HG03558 (cell line): Measurements from ENCODE around the gene THRSP.
"Not testable (repeated sequence)": the region's sequence is repeated elsewhere in the genome, so short reads cannot be mapped to it uniquely, and the experiment has no call there.

Experiments
- ATAC-seq: cut with Tn5 transposase; IDR thresholded peaks from one replicate; pipeline ENCODE4 v1.9.1; 2021; ENCODE audit warnings: moderate number of reproducible peaks; ENCODE audit not compliant: unreplicated experiment; ENCODE audit errors: extremely low read depth

Gene THRSP

DNA sequence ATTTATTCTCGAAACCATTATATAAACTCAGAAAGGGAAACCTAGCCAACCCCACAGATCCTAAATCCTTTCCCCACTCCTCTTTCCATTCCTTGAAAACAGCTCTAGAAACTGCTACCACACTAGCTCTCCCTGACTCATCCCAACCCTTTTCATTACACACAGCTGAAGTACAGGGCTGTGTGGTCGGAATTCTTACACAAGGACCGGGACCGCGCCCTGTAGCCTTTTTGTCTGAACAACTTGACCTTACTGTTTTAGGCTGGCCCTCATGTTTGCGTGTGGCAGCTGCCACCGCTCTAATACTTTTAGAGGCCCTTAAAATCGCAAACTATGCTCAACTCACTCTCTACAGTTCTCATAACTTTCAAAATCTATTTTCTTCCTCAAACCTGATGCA lies 20.8 kb downstream of the THRSP start:
- ATAC-seq = not testable (repeated sequence)

- ATAC-seq = no peak
Measured at GRCh38 chr11:78085972-78086371, 22.3 kb downstream of the THRSP start.

DNA sequence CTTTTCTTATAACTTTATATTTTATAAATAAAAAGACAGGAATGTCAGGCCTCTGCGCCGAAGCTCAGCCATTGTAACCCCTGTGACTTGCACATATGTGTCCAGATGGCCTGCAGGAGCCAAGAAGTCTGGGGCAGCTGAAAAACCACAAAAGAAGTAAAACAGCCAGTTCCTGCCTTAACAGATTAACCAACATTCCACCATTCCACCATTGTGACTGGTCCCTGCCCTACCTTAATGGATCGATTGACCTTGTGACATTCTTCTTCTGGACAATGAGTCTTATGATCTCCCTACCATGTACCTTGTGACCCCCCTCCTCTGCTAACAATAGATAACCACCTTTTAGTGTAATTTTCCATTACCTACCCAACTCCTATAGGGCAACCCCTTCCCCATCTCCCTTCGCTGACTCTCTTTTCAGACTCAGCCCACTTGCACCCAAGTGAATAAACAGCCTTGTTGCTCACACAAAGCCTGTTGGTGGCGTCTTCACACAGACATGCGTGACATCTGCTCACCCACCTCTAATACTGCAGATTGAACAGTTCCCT lies 22.9 kb downstream of the THRSP start:
- not testable (repeated sequence) for ATAC-seq

GRCh38 chr11:78094250-78094649 lies 30.6 kb downstream of the THRSP start:
- no peak for ATAC-seq

DNA sequence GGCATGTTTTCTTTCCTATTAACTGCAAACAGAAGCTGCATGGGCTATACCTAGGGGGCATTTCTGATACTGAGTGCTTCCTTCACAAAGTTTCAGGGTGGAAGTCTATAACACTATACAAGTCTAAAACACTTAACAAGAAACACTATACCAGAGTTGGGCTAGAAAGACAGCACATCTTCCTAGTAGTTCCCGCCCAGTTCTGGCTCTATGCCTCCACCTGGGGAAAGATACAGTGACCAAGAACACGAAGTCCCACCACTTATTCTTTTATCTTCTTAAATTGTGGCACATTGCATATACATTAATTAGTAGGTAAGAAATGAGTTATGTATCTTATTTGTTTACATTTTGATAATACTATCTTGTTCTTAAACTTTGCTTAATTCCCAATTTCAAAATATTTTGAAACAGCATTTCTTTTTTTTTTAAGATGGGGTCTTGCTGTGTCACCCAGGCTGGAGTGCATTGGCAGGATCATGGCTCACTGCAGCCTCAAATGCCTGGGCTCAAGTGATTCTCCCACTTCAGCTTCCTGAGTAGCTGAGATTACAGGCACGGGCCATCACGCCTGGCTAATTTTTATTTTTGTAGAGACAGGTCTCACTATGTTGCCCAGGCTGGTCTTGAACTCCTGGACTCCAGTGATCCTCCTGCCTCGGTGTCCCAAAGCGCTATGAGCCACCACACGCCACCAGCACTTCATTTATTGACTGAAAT lies 34.2 kb downstream of the THRSP start:
- no peak for ATAC-seq

DNA sequence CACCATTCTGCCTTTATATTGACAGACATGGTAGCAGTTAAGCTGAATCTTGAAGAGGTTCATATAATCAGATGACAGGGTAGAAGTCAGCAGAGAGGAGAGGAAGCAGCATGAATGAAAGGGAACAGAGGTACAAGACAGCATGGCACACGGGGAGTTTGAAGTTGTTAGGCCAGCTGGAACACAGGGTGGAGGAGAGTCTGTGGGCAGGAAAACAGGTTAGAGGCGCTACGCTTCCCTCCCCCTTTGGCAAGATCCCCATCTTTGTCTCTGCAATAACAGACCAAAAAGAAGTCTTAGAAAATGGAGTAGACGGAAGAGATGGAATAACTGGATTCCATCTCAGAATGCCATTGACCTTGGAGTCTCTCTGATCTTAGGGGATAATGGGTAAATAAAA lies 36.0 kb downstream of the THRSP start:
- no peak for ATAC-seq

GRCh38 chr11:78100261-78100660 lies 36.6 kb downstream of the THRSP start:
- no peak for ATAC-seq

- no peak for ATAC-seq
Measured at GRCh38 chr11:78100676-78101472, 37.2 kb downstream of the THRSP start.

GRCh38 chr11:78109081-78110015 lies 45.7 kb downstream of the THRSP start:
- ATAC-seq = no peak

GRCh38 chr11:78110351-78110750 lies 46.7 kb downstream of the THRSP start:
- no peak for ATAC-seq

- no peak for ATAC-seq
Measured at GRCh38 chr11:78110830-78111229, 47.2 kb downstream of the THRSP start.

DNA sequence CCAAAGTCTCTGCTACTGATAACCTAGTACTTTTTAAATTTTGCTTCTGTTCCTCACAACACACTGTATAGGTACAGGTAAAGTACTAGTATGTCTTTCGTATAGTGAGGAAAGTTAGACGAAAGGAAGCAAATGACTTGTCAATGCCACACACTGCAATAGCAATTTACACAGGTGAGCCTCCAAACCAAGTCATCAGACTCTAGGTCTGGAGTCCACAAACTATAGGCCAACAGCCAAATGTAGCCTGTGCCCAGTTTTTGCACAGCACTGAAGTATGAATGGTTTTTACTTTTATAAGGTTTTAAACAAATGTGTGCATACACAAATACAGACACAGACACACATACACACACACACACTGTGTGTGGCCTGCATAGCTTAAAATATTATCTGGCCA lies 47.6 kb downstream of the THRSP start:
- ATAC-seq = no peak

DNA sequence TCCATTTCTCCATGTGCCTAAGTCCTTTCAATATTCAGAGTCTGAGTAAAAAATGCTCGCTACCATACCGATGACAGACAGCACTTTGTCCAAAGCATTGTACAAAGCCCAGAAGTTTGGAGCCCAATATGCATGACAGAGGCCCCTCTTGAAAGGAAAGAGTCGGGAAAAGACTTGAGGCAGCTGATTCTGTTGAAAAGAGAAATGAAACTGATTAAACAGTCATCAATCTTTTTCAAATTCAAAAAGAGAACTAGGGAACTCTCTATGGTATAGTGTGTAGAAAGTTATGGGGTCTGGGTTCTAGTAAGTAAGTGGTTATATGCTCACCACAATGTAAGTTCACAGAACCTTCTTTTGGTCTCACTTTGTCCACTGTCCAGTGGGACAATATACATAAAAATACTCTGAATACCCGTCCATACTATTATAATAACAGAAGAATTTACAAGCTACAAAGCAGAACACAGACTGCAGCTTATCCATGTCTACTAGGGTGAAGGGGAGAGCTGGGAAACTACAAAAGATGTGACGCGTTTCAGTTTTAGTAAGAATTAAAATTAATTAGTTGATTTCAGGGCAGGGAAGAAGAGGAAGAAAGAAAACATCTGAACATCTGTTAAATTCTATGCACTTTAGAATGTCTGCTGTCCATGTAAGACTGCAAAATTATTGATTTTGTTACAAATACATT lies 49.1 kb downstream of the THRSP start:
- ATAC-seq = no peak
